ENCODE results near the gene SERPING1. TPM values are rescaled to one million over a fixed set of nuclear protein-coding genes. Genes with fewer than 3 reads are reported as not detected.

The SERPING1 gene
- total RNA-seq, 1 donor from 2014 or later = 0.14 TPM

GRCh38 chr11:57571606-57572005 is 25.9 kb upstream of the SERPING1 start:
- intact Hi-C loops (cut with micrococcal nuclease) = no loop called here
- peaks cover 7% of the 10 kb centered on the region for H3K27me3 Mint-ChIP-seq
- no peak overlapping the region for H3K4me3 Mint-ChIP-seq
- peak overlapping the region; percentile 29 for H3K27ac Mint-ChIP-seq
- no peaks in the 10 kb centered on the region for H3K36me3 Mint-ChIP-seq (ENCODE audit: low read depth)
- no peaks in the 10 kb centered on the region for H3K9me3 Mint-ChIP-seq
- peaks cover 16% of the 10 kb centered on the region for H3K4me1 Mint-ChIP-seq
- DNase-seq = no peak

- Mint-ChIP-seq H3K9me3 (no peaks in the 10 kb centered on the region), H3K27ac (no peak overlapping the region), H3K4me3 (no peak overlapping the region), H3K27me3 (peaks cover 12% of the 10 kb centered on the region), H3K36me3 (ENCODE audit: low read depth) (no peaks in the 10 kb centered on the region), H3K4me1 (peaks cover 9% of the 10 kb centered on the region)
- intact Hi-C loops (cut with micrococcal nuclease) = no loop called here
- DNase-seq = no peak
These were observed 23.4 kb upstream of the SERPING1 start for GRCh38 chr11:57574061-57574460.

- Mint-ChIP-seq H3K4me1 (no peaks in the 10 kb centered on the region), H3K27ac (no peak overlapping the region), H3K9me3 (no peaks in the 10 kb centered on the region)
These were observed 13.1 kb upstream of the SERPING1 start for GRCh38 chr11:57584341-57584740.

DNA sequence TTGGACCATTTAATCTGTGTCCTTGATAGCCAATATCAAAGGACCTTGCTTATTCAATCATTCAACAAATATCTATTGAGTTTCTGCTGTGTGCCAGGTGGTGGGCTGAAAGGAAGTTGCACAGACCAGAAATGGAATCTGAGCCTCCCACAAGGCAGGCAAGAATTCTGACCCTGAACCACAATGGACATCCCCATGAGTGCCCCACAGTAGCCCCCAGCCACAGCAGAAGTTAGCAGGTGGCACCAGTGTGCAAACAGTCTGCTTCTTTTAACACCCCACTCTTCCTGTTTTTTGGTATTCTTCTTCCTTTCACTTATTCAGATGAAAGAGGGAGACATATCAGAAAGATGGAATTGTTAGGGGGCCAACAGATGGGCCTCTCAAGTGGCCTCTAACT is 12.2 kb upstream of the SERPING1 start:
- Mint-ChIP-seq H3K36me3 (ENCODE audit: low read depth) (no peaks in the 10 kb centered on the region), H3K4me1 (no peaks in the 10 kb centered on the region), H3K9me3 (no peaks in the 10 kb centered on the region), H3K4me3 (no peak overlapping the region), H3K27ac (no peak overlapping the region), H3K27me3 (peaks cover 1% of the 10 kb centered on the region)
- no peak for DNase-seq
- intact Hi-C loops (cut with micrococcal nuclease) = no loop called here

More at GRCh38 chr11:57584341-57584740, 13.1 kb upstream of the SERPING1 start:
- Mint-ChIP-seq H3K27me3 (peaks cover 5% of the 10 kb centered on the region), H3K4me3 (no peak overlapping the region), H3K36me3 (ENCODE audit: low read depth) (no peaks in the 10 kb centered on the region)
- no peak for DNase-seq
- intact Hi-C loops (cut with micrococcal nuclease) = no loop called here

GRCh38 chr11:57586711-57587245 is 10.7 kb upstream of the SERPING1 start:
- no peaks in the 10 kb centered on the region for H3K36me3 Mint-ChIP-seq (ENCODE audit: low read depth)
- DNase-seq = no peak
- peaks cover 2% of the 10 kb centered on the region for H3K27me3 Mint-ChIP-seq
- intact Hi-C loops (cut with micrococcal nuclease) = no loop called here
- H3K9me3 Mint-ChIP-seq = no peaks in the 10 kb centered on the region
- H3K4me3 Mint-ChIP-seq = no peak overlapping the region
- no peaks in the 10 kb centered on the region for H3K4me1 Mint-ChIP-seq
- H3K27ac Mint-ChIP-seq = no peak overlapping the region

GRCh38 chr11:57588046-57588710 is 9.3 kb upstream of the SERPING1 start:
- Mint-ChIP-seq H3K9me3 (no peaks in the 10 kb centered on the region), H3K4me1 (no peaks in the 10 kb centered on the region), H3K36me3 (ENCODE audit: low read depth) (no peaks in the 10 kb centered on the region), H3K27ac (no peak overlapping the region), H3K4me3 (no peak overlapping the region), H3K27me3 (peaks cover 2% of the 10 kb centered on the region)
- DNase-seq = no peak
- intact Hi-C loops (cut with micrococcal nuclease) = no loop called here

- no peak overlapping the region for H3K4me3 Mint-ChIP-seq
- H3K9me3 Mint-ChIP-seq = no peaks in the 10 kb centered on the region
- H3K36me3 Mint-ChIP-seq (ENCODE audit: low read depth) = no peaks in the 10 kb centered on the region
- no peak for DNase-seq
- intact Hi-C loops (cut with micrococcal nuclease) = no loop called here
- H3K27me3 Mint-ChIP-seq = peaks cover 32% of the 10 kb centered on the region
- H3K4me1 Mint-ChIP-seq = peaks cover 2% of the 10 kb centered on the region
- no peak overlapping the region for H3K27ac Mint-ChIP-seq
These were observed 1.1 kb upstream of the SERPING1 start for GRCh38 chr11:57596266-57596885.

- Mint-ChIP-seq H3K4me3 (peak overlapping the region; percentile 9), H3K4me1 (peaks cover 2% of the 10 kb centered on the region), H3K27me3 (peaks cover 32% of the 10 kb centered on the region), H3K27ac (no peak overlapping the region), H3K9me3 (no peaks in the 10 kb centered on the region), H3K36me3 (ENCODE audit: low read depth) (no peaks in the 10 kb centered on the region)
- no peak for DNase-seq
- intact Hi-C loops (cut with micrococcal nuclease) = no loop called here
These were observed 688 bp downstream of the SERPING1 start for GRCh38 chr11:57597916-57598830.

DNA sequence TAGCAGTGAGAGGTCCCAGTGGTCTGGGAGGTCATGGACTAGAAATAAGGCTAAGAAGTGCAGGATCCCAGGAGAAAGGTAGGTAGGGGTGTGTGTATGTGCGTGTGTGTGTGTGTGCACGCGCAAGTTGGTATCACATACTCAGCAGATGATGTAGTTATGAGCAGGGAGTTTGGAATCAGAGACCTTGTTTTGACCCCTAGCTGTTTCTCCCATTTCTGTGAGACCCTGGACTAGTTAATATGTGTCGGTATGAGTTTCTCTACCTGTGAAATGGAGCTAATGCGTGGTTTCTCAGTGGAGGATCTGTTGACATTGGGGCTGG is 1.3 kb downstream of the SERPING1 start:
- no peak for DNase-seq
- intact Hi-C loops (cut with micrococcal nuclease) = no loop called here
- no peak overlapping the region for H3K4me3 Mint-ChIP-seq
- no peak overlapping the region for H3K27ac Mint-ChIP-seq
- H3K36me3 Mint-ChIP-seq (ENCODE audit: low read depth) = no peaks in the 10 kb centered on the region
- peaks cover 2% of the 10 kb centered on the region for H3K4me1 Mint-ChIP-seq
- no peaks in the 10 kb centered on the region for H3K9me3 Mint-ChIP-seq
- peaks cover 30% of the 10 kb centered on the region for H3K27me3 Mint-ChIP-seq

DNA sequence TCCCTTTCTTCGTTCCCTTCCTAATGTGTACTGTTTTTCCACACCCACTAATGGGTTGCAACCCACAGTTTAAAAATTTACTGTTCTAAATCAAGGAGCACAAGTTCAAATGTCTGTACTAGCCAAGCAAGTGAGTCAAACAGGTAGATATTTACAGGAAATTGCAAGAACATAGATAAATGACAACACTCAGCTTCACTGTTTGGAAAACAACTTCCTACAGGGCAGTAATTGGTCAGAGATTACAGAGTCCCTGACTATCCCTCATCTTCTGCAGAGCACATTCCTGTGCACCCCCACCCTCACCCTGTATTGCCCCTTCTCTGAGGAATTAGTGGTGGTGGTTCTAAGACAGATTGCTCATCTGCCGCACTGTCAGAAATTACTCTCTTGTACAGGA is 1.9 kb downstream of the SERPING1 start:
- H3K9me3 Mint-ChIP-seq = no peaks in the 10 kb centered on the region
- no peak for DNase-seq
- H3K27me3 Mint-ChIP-seq = peaks cover 25% of the 10 kb centered on the region
- intact Hi-C loops (cut with micrococcal nuclease) = no loop called here
- no peak overlapping the region for H3K4me3 Mint-ChIP-seq
- H3K36me3 Mint-ChIP-seq (ENCODE audit: low read depth) = no peaks in the 10 kb centered on the region
- H3K4me1 Mint-ChIP-seq = peaks cover 2% of the 10 kb centered on the region
- H3K27ac Mint-ChIP-seq = no peak overlapping the region

GRCh38 chr11:57601297-57601696 is 3.8 kb downstream of the SERPING1 start:
- Mint-ChIP-seq H3K4me1 (peaks cover 2% of the 10 kb centered on the region), H3K27ac (no peak overlapping the region), H3K36me3 (ENCODE audit: low read depth) (no peaks in the 10 kb centered on the region), H3K9me3 (no peaks in the 10 kb centered on the region), H3K27me3 (peaks cover 24% of the 10 kb centered on the region), H3K4me3 (no peak overlapping the region)
- no peak for DNase-seq
- intact Hi-C loops (cut with micrococcal nuclease) = no loop called here

DNA sequence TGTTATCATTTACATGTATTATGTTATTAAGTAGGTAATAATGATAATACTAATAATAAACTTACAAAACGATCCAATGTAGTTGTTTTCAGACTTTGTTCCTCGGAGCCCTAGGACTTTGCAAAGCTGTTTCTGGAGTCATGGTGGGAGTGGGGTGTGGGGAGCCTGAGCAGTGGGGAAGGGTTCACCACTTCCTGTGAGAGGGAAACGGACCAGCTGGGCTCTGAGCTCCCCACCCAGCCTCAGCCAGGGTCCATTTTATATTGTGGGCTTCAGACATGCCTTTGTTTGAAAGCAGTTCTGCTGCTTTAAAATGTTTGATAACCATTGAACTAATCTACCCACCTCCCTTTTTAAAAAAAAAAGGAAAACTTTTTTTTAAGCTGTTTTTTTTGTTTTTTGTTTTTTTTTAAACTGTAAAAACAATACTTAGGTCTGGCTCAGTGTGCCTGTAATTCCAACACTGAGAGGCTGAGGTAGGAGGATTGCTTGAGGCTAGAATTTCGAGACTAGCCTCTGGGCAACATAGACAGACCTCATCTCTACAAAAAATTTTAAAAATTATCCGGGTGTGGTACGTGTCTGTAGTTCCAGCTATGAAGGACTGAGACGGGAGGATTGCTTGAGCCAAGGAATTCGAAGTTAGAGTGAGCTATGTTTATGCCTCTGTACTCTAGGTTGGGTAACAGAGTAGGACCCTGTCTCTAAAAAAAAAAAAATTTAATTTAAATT is 7.0 kb downstream of the SERPING1 start:
- H3K36me3 Mint-ChIP-seq (ENCODE audit: low read depth) = no peaks in the 10 kb centered on the region
- no peak overlapping the region for H3K4me3 Mint-ChIP-seq
- DNase-seq = no peak
- H3K27ac Mint-ChIP-seq = no peak overlapping the region
- H3K27me3 Mint-ChIP-seq = peaks cover 13% of the 10 kb centered on the region
- no peaks in the 10 kb centered on the region for H3K9me3 Mint-ChIP-seq
- H3K4me1 Mint-ChIP-seq = no peaks in the 10 kb centered on the region
- intact Hi-C loops (cut with micrococcal nuclease) = no loop called here

DNA sequence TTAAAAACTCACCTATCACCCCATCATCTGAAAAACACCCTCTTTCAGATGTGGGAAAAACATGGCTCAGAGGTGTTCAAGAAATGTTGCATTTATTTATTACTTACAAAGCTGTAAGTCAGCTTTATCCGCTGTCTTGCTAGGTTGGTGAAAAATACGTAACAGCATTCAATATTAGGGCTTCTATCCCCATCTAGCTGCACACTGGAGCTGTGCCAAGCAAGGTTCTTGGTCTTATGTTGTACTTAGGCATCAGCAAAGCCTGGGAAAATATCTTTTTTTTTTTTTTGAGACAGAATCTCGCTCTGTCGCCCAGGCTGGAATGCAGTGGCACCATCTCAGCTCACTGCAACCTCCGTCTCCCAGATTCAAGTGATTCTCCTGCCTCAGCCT is 7.5 kb downstream of the SERPING1 start:
- DNase-seq = no peak
- no peaks in the 10 kb centered on the region for H3K4me1 Mint-ChIP-seq
- intact Hi-C loops (cut with micrococcal nuclease) = no loop called here
- H3K9me3 Mint-ChIP-seq = no peaks in the 10 kb centered on the region
- H3K4me3 Mint-ChIP-seq = no peak overlapping the region
- H3K27me3 Mint-ChIP-seq = peaks cover 16% of the 10 kb centered on the region
- H3K36me3 Mint-ChIP-seq (ENCODE audit: low read depth) = no peaks in the 10 kb centered on the region
- H3K27ac Mint-ChIP-seq = no peak overlapping the region
